H1 (cell line): ENCODE measurements around the gene VEPH1. TPM values are rescaled to one million over a fixed set of nuclear protein-coding genes. Genes with fewer than 3 reads are reported as not detected.

Experiments
- CTCF ChIA-PET: fragments of 300-600 bp; sonication (Branson Sonifier 250); formaldehyde crosslinking; loops from one replicate; lab custom pipeline; 2021; ENCODE audit not compliant: partially characterized antibody; lab: Charles Lee
- POLR2A ChIA-PET: fragments of 300-600 bp; sonication (Branson Sonifier 250); formaldehyde crosslinking; loops from one replicate; lab custom pipeline; 2021; ENCODE audit warnings: inconsistent platforms; ENCODE audit not compliant: partially characterized antibody; lab: Charles Lee
- DNase-seq, 2 experiments: peaks; one replicate each; pipeline versions ENCODE4 v3.0.0 to v3.0.0-alpha.2; 2010 to 2022; ENCODE audit warnings: low spot score in 2 of 2, low read depth in 1 of 2, mixed read lengths in 1 of 2
- FAIRE-seq: peaks from 2 replicates; lab custom pipeline; 2011; peaks lifted over from hg19 to GRCh38; lab: Jason Lieb, UNC
- H2AFZ ChIP-seq: 2 replicates; pipeline ENCODE4 v1.8.1; 2012; ENCODE audit warnings: low read length, inconsistent platforms
- H2AK5ac ChIP-seq: 2 replicates; pipeline ENCODE4 v1.6.1; 2013; ENCODE audit warnings: low read depth, low read length
- H2BK120ac ChIP-seq: replicated peaks from 2 replicates; pipeline ENCODE3; 2013; ENCODE audit warnings: low read depth, low read length, inconsistent platforms
- H2BK12ac ChIP-seq: 2 replicates; pipeline ENCODE4 v1.6.1; 2013; ENCODE audit warnings: low read depth, low read length
- H2BK15ac ChIP-seq: 2 replicates; pipeline ENCODE4 v1.6.1; 2013; ENCODE audit warnings: low read length
- H2BK20ac ChIP-seq: 2 replicates; pipeline ENCODE4 v1.6.1; 2013; ENCODE audit warnings: low read length
- H2BK5ac ChIP-seq: 2 replicates; pipeline ENCODE4 v1.6.1; 2013; ENCODE audit warnings: low read depth, low read length
- H3K14ac ChIP-seq: 2 replicates; pipeline ENCODE4 v1.6.1; 2013; ENCODE audit warnings: inconsistent platforms; ENCODE audit not compliant: insufficient read length
- H3K18ac ChIP-seq: 2 replicates; pipeline ENCODE4 v1.6.1; 2013; ENCODE audit warnings: low read length; ENCODE audit errors: extremely low read depth
- H3K23ac ChIP-seq: 2 replicates; pipeline ENCODE4 v1.6.1; 2013; ENCODE audit warnings: inconsistent platforms; ENCODE audit not compliant: insufficient read length
- H3K23me2 ChIP-seq: 2 replicates; pipeline ENCODE4 v1.6.1; 2013; ENCODE audit warnings: low read depth, low read length
- H3K27ac ChIP-seq: 2 replicates; pipeline ENCODE4 v1.6.1; 2011; ENCODE audit warnings: low read depth, low read length, inconsistent platforms
- H3K27me3 ChIP-seq, 4 experiments: replicated peaks in 1 of 4; 1 replicate in 1 of 4; 2 replicates in 3 of 4; pipeline versions ENCODE4 v1.6.1 to v1.8.1; 2011 to 2013; ENCODE audit warnings: low read length in 3 of 4, mild to moderate bottlenecking in 3 of 4, inconsistent platforms in 2 of 4, mixed read lengths in 2 of 4, moderate library complexity in 1 of 4; ENCODE audit not compliant: control insufficient read depth in 3 of 4, insufficient read depth in 3 of 4; ENCODE audit errors: extremely low read depth in 1 of 4
- H3K36me3 ChIP-seq, 4 experiments: 2 replicates each; pipeline versions ENCODE4 v1.6.1 to v1.8.1; 2011 to 2013; ENCODE audit warnings: mild to moderate bottlenecking in 4 of 4, low read length in 3 of 4, moderate library complexity in 2 of 4, control low read depth in 1 of 4, inconsistent platforms in 1 of 4; ENCODE audit not compliant: insufficient read depth in 4 of 4, control insufficient read depth in 2 of 4
- H3K4ac ChIP-seq: replicated peaks from 2 replicates; pipeline ENCODE3; 2013; ENCODE audit warnings: low read length, low read depth, mixed read lengths, inconsistent platforms; ENCODE audit not compliant: insufficient read length
- H3K4me1 ChIP-seq, 4 experiments: replicated peaks in 1 of 4; 1 replicate in 1 of 4; 2 replicates in 3 of 4; pipeline versions ENCODE4 v1.6.1 to v1.8.1; 2011 to 2013; ENCODE audit warnings: low read length in 3 of 4, inconsistent platforms in 2 of 4, mixed read lengths in 1 of 4; ENCODE audit not compliant: insufficient read depth in 4 of 4, control insufficient read depth in 3 of 4
- H3K4me2 ChIP-seq, 2 experiments: 2 replicates each; pipeline versions ENCODE4 v1.6.1 to v1.8.1; 2011 to 2013; ENCODE audit warnings: low read depth in 2 of 2, low read length in 2 of 2, control low read depth in 1 of 2, inconsistent platforms in 1 of 2, mild to moderate bottlenecking in 1 of 2; ENCODE audit not compliant: insufficient read depth in 1 of 2
- H3K4me3 ChIP-seq, 4 experiments: fragments of 200-600, 300-600 bp in 1 of 4; sonication (generic), shearing (Covaris generic), sonication (Bioruptor Twin) in 1 of 4; 2 replicates each; pipeline versions ENCODE4 v1.5.1 to v1.8.1; 2011 to 2016; ENCODE audit warnings: low read length in 4 of 4, low read depth in 3 of 4, control low read depth in 2 of 4, inconsistent platforms in 2 of 4, mild to moderate bottlenecking in 2 of 4, mixed read lengths in 1 of 4, moderate library complexity in 1 of 4; ENCODE audit not compliant: insufficient read depth in 2 of 4; ENCODE audit errors: extremely low read depth in 1 of 4
- H3K56ac ChIP-seq: replicated peaks from 2 replicates; pipeline ENCODE3; 2013; ENCODE audit warnings: low read depth, mild to moderate bottlenecking, mixed read lengths, low read length, inconsistent platforms; ENCODE audit not compliant: insufficient read length
- H3K79me1 ChIP-seq: 2 replicates; pipeline ENCODE4 v1.6.1; 2013; ENCODE audit warnings: low read depth, low read length, control low read depth
- H3K79me2 ChIP-seq, 2 experiments: 2 replicates each; pipeline versions ENCODE4 v1.6.1 to v1.8.1; 2012 to 2013; ENCODE audit warnings: low read length in 2 of 2, mild to moderate bottlenecking in 2 of 2, inconsistent platforms in 1 of 2; ENCODE audit not compliant: insufficient read depth in 2 of 2, control insufficient read depth in 1 of 2
- H3K9ac ChIP-seq, 4 experiments: replicated peaks in 1 of 4; 1 replicate in 1 of 4; 2 replicates in 3 of 4; pipeline versions ENCODE4 v1.6.1 to v1.8.1; 2011 to 2013; ENCODE audit warnings: low read depth in 3 of 4, low read length in 3 of 4, control low read depth in 2 of 4, mild to moderate bottlenecking in 2 of 4, moderate library complexity in 2 of 4, inconsistent platforms in 1 of 4; ENCODE audit errors: extremely low read depth in 1 of 4
- H3K9me3 ChIP-seq, 2 experiments: 2 replicates each; pipeline versions ENCODE4 v1.6.1 to v1.8.1; 2012 to 2013; ENCODE audit warnings: mild to moderate bottlenecking in 2 of 2, moderate library complexity in 2 of 2, control low read depth in 1 of 2, inconsistent platforms in 1 of 2, low read depth in 1 of 2, low read length in 1 of 2, mixed read lengths in 1 of 2; ENCODE audit not compliant: insufficient read depth in 2 of 2
- H4K20me1 ChIP-seq, 2 experiments: replicated peaks in 1 of 2; 2 replicates each; pipeline versions ENCODE3 to v1.8.1; 2011 to 2013; ENCODE audit warnings: inconsistent platforms in 2 of 2, low read length in 2 of 2, mild to moderate bottlenecking in 1 of 2; ENCODE audit not compliant: insufficient read depth in 2 of 2, control insufficient read depth in 1 of 2
- H4K5ac ChIP-seq: 2 replicates; pipeline ENCODE4 v1.6.1; 2013; ENCODE audit warnings: low read length, low read depth, mixed read lengths, inconsistent platforms; ENCODE audit not compliant: insufficient read length
- H4K8ac ChIP-seq: 2 replicates; pipeline ENCODE4 v1.8.0; 2013; ENCODE audit warnings: mild to moderate bottlenecking, moderate library complexity, low read length, inconsistent platforms; ENCODE audit not compliant: insufficient read depth; ENCODE audit errors: extremely low read depth
- H4K91ac ChIP-seq: replicated peaks from 2 replicates; pipeline ENCODE3; 2013; ENCODE audit warnings: low read length, mixed read lengths, inconsistent platforms; ENCODE audit not compliant: insufficient read length
- ASH2L ChIP-seq: fragments of 200-600, 300-600 bp; sonication (generic); IDR thresholded peaks from one replicate; pipeline ENCODE4 v1.7.1; 2017; ENCODE audit warnings: low read length
- KDM5A ChIP-seq: fragments of 200-600 bp; IDR thresholded peaks from 2 replicates; pipeline ENCODE4 v1.7.1; 2012; ENCODE audit warnings: mild to moderate bottlenecking, low read length, inconsistent platforms, mixed read lengths
- SP4 ChIP-seq: IDR thresholded peaks from 2 replicates; pipeline ENCODE4 v1.6.1; 2012; ENCODE audit warnings: low read length, inconsistent platforms
- TAF7 ChIP-seq: optimal IDR thresholded peaks from 2 replicates; pipeline ENCODE3; 2011; ENCODE audit warnings: low read depth, mild to moderate bottlenecking, inconsistent platforms, low read length, moderate library complexity, borderline replicate concordance
- TEAD4 ChIP-seq: IDR thresholded peaks from 2 replicates; pipeline ENCODE4 v1.6.1; 2012; ENCODE audit warnings: low read depth, low read length, inconsistent platforms, mixed read lengths
- ZNF274 ChIP-seq: IDR thresholded peaks from 2 replicates; pipeline ENCODE4 v1.7.0; 2012; ENCODE audit warnings: low read length, borderline replicate concordance; ENCODE audit errors: extremely low read depth
- WGBS, 2 experiments: shearing (Covaris generic) in 1 of 2; methylation state at CpG; one replicate each; pipeline versions ENCODE4 v1.1.6 to v1.1.7; 2013 to 2015; ENCODE audit warnings: low lambda C conversion rate in 2 of 2, mixed read lengths in 2 of 2, inconsistent platforms in 1 of 2, low coverage in 1 of 2, missing lambda C conversion rate in 1 of 2; ENCODE audit not compliant: insufficient replicate concordance in 2 of 2, insufficient coverage in 1 of 2, insufficient read length in 1 of 2; ENCODE audit errors: extremely low coverage in 1 of 2, missing lambda C conversion rate in 1 of 2; 5-methylcytosine and 5-hydroxymethylcytosine counted together
- polyA plus RNA-seq, 7 experiments: library from polyadenylated mRNA; depleted of rRNA in 3 of 7; stranded (reverse) in 5 of 7; unstranded in 2 of 7; fragments of >200 nt in 5 of 7; fragments of 200-250 nt in 2 of 7; gene quantifications; 1 replicate in 5 of 7; 2 replicates in 1 of 7; 4 replicates in 1 of 7; pipeline versions ENCODE4 v1.2.1 to v1.2.3, GENCODE V29; 2011 to 2013; ENCODE audit warnings: missing spikeins in 2 of 7, mixed read lengths in 2 of 7
- total RNA-seq: library from RNA; stranded (reverse); fragmentation: NEBNext Ultra II Directional; extraction: Animal tissue kit (Norgen Biotek cat#: 25700); gene quantifications from 2 replicates; pipeline ENCODE4 v1.2.1, GENCODE V29; 2021
- TF ChIP-seq, protein P1 (sequence below): IDR thresholded peaks from 2 replicates; pipeline ENCODE4 v1.6.1; 2011; ENCODE audit warnings: low read length, improper control_type of control experiment

VEPH1 gene
- total and polyA plus RNA-seq, 2 of the 8 experiments (the other 6 are each of a cell fraction or from before 2014, with no cell fraction given) = 12.0 to 18.3 TPM

DNA sequence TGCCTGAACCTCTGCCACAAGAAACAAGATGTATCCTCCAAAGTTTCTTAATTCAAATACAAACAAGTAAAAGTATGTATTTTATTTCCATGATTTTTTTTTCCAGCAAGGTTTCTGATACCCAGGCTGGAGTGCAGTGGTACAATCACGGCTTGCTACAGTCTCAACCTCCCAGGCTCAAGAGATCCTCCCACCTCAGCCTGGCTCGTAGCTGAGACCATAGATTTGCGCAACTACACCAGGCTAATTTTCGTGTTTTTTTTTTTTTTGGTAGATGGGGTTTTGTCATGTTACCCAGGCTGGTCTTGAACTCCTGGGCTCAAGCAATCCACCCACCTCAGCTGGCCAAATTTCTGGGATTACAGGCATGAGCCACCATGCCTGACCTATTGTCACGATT, 12.2 kb upstream of the VEPH1 start:
- H2AK5ac ChIP-seq = no peak overlapping the region
- no peak overlapping the region for H2BK120ac ChIP-seq
- no peaks in the 10 kb centered on the region for H3K79me2 ChIP-seq
- no peak overlapping the region for H3K4ac ChIP-seq
- no peak overlapping the region for H2BK15ac ChIP-seq
- no peak overlapping the region for H3K56ac ChIP-seq
- no peak overlapping the region for H4K5ac ChIP-seq
- H3K36me3 ChIP-seq = no peaks in the 10 kb centered on the region; a peak in 1 of 8 replicates
- no peak overlapping the region for H3K23ac ChIP-seq
- H3K79me1 ChIP-seq = no peaks in the 10 kb centered on the region
- DNase-seq (no peak), FAIRE-seq (no peak)
- H3K9ac ChIP-seq = no peak overlapping the region
- H4K8ac ChIP-seq = no peak overlapping the region
- H3K4me1 ChIP-seq = no peaks in the 10 kb centered on the region
- no peaks in the 10 kb centered on the region for H3K23me2 ChIP-seq
- H3K9me3 ChIP-seq = peaks cover 0 to 6% of the 10 kb centered on the region in 2 experiments; a peak in 1 of 4 replicates
- H4K20me1 ChIP-seq = no peaks in the 10 kb centered on the region
- H3K27me3 ChIP-seq = no peaks in the 10 kb centered on the region
- WGBS, 2 experiments = 78% methylated on average over 5 of the region's 5 CpGs; no CpG with 5 or more reads in 1 of the 2 experiments
- no peak overlapping the region for H2BK20ac ChIP-seq
- no peak overlapping the region for H3K4me2 ChIP-seq
- no peak overlapping the region; the same call in 1 of the 2 replicates for H3K18ac ChIP-seq
- no peak overlapping the region for H2BK5ac ChIP-seq
- POLR2A ChIA-PET = interaction anchor here (1.5 kb wide), 1 partner anchor 16 kb away, joined by 4 read pairs; no protein-coding TSS in a partner anchor
- CTCF ChIA-PET = interaction anchor here (0.7 to 1.2 kb wide), 2 partner anchors 17 to 797 kb away, joined by 3 to 4 read pairs; no protein-coding TSS in a partner anchor
- H4K91ac ChIP-seq = no peak overlapping the region
- no peak overlapping the region for H2AFZ ChIP-seq
- H2BK12ac ChIP-seq = no peak overlapping the region
- H3K4me3 ChIP-seq = no peak overlapping the region
- H3K27ac ChIP-seq = no peak overlapping the region
- H3K14ac ChIP-seq = no peak overlapping the region
- TF ChIP-seq, protein P1, sequence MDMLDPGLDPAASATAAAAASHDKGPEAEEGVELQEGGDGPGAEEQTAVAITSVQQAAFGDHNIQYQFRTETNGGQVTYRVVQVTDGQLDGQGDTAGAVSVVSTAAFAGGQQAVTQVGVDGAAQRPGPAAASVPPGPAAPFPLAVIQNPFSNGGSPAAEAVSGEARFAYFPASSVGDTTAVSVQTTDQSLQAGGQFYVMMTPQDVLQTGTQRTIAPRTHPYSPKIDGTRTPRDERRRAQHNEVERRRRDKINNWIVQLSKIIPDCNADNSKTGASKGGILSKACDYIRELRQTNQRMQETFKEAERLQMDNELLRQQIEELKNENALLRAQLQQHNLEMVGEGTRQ = no peak
- TF ChIP-seq TEAD4 = no peak
- no peak for TF ChIP-seq SP4
- no peak for TF ChIP-seq ZNF274
- TF ChIP-seq KDM5A = no peak
- TF ChIP-seq TAF7 = no peak
- no peak for TF ChIP-seq ASH2L
